Mesothelial cell of epicardium (in vitro differentiated cells): ENCODE results near the gene IQCK. TPM values are rescaled to one million over a fixed set of nuclear protein-coding genes. Genes with fewer than 3 reads are reported as not detected.

ENCODE experiments used
- DNase-seq, 2 experiments: peaks; one replicate each; pipeline ENCODE4 v3.0.0; 2021; ENCODE audit warnings: low spot score in 2 of 2; ENCODE audit not compliant: unreplicated experiment in 2 of 2
- H3K27ac Mint-ChIP-seq: 2 replicates; pipeline ENCODE4 v1.8.0; 2021; ENCODE audit warnings: mixed read lengths
- H3K27me3 Mint-ChIP-seq: 2 replicates; pipeline ENCODE4 v1.8.0; 2021; ENCODE audit warnings: low read depth, mixed read lengths
- H3K36me3 Mint-ChIP-seq: 2 replicates; pipeline ENCODE4 v1.8.0; 2021; ENCODE audit warnings: mixed read lengths
- H3K4me1 Mint-ChIP-seq: 2 replicates; pipeline ENCODE4 v1.8.0; 2021; ENCODE audit warnings: mixed read lengths
- H3K4me3 Mint-ChIP-seq: 2 replicates; pipeline ENCODE4 v1.8.0; 2021; ENCODE audit warnings: mild to moderate bottlenecking, moderate library complexity, mixed read lengths
- H3K9me3 Mint-ChIP-seq: 2 replicates; pipeline ENCODE4 v1.8.0; 2021; ENCODE audit warnings: mixed read lengths
- CTCF ChIP-seq: fragments of 200-600 bp; sonication (generic); IDR thresholded peaks from one replicate; pipeline ENCODE4 v1.5.0; 2021; ENCODE audit warnings: antibody characterized with exemption; ENCODE audit not compliant: unreplicated experiment
- total RNA-seq: library from RNA; stranded (reverse); gene quantifications from 3 replicates; pipeline ENCODE4 v1.2.1, GENCODE V29; 2021

Gene IQCK
- total RNA-seq, 1 donor from 2014 or later = 16.0 TPM

- TF ChIP-seq CTCF = no peak
- Mint-ChIP-seq H3K4me1 (peaks cover 5% of the 10 kb centered on the region), H3K9me3 (no peaks in the 10 kb centered on the region), H3K36me3 (no peaks in the 10 kb centered on the region), H3K4me3 (no peak overlapping the region), H3K27me3 (no peaks in the 10 kb centered on the region), H3K27ac (no peak overlapping the region)
- no peak for DNase-seq
Observed at GRCh38 chr16:19822533-19822932, 104.5 kb downstream of the IQCK start.

GRCh38 chr16:19823322-19823721 lies 105.3 kb downstream of the IQCK start:
- no peak for DNase-seq
- TF ChIP-seq CTCF = no peak
- Mint-ChIP-seq H3K27ac (no peak overlapping the region), H3K9me3 (no peaks in the 10 kb centered on the region), H3K27me3 (no peaks in the 10 kb centered on the region), H3K4me3 (no peak overlapping the region), H3K4me1 (peaks cover 5% of the 10 kb centered on the region), H3K36me3 (no peaks in the 10 kb centered on the region)

- Mint-ChIP-seq H3K9me3 (no peaks in the 10 kb centered on the region), H3K4me3 (no peak overlapping the region), H3K4me1 (peaks cover 5% of the 10 kb centered on the region), H3K27ac (no peak overlapping the region), H3K36me3 (no peaks in the 10 kb centered on the region), H3K27me3 (no peaks in the 10 kb centered on the region)
- no peak for DNase-seq
- no peak for TF ChIP-seq CTCF
Observed at GRCh38 chr16:19824216-19824615, 106.1 kb downstream of the IQCK start.

- TF ChIP-seq CTCF = no peak
- peaks cover 2% of the 10 kb centered on the region for H3K36me3 Mint-ChIP-seq
- no peaks in the 10 kb centered on the region for H3K4me1 Mint-ChIP-seq
- no peaks in the 10 kb centered on the region for H3K9me3 Mint-ChIP-seq
- H3K27ac Mint-ChIP-seq = no peak overlapping the region
- no peaks in the 10 kb centered on the region for H3K27me3 Mint-ChIP-seq
- H3K4me3 Mint-ChIP-seq = no peak overlapping the region
- DNase-seq = no peak
Observed at GRCh38 chr16:19829844-19830692, 112.0 kb downstream of the IQCK start.

- Mint-ChIP-seq H3K9me3 (no peaks in the 10 kb centered on the region), H3K4me3 (no peak overlapping the region), H3K27me3 (no peaks in the 10 kb centered on the region), H3K36me3 (peaks cover 2% of the 10 kb centered on the region), H3K27ac (no peak overlapping the region), H3K4me1 (peaks cover 2% of the 10 kb centered on the region)
- no peak for DNase-seq
- no peak for TF ChIP-seq CTCF
Observed at GRCh38 chr16:19830902-19831560, 113.0 kb downstream of the IQCK start.
